Colonic mucosa (tissue), 4 donors: ENCODE measurements around the gene CHEK2. TPM values are rescaled to one million over a fixed set of nuclear protein-coding genes. Genes with fewer than 3 reads are reported as not detected.

ENCODE experiments used
- DNase-seq: peaks from one replicate; pipeline ENCODE4 v3.0.0-alpha.2; 2020
- H3K27ac ChIP-seq: fragments of 200-600 bp; one replicate; pipeline ENCODE4 v1.8.0; 2021
- H3K27me3 ChIP-seq: fragments of 200-600 bp; one replicate; pipeline ENCODE4 v1.8.0; 2021
- H3K36me3 ChIP-seq: fragments of 200-600 bp; one replicate; pipeline ENCODE4 v1.8.0; 2021
- H3K4me1 ChIP-seq: fragments of 200-600 bp; one replicate; pipeline ENCODE4 v1.8.0; 2021; ENCODE audit warnings: mild to moderate bottlenecking
- H3K4me3 ChIP-seq: fragments of 200-600 bp; one replicate; pipeline ENCODE4 v1.8.0; 2021
- H3K9ac ChIP-seq, 2 donors: one replicate each; pipeline ENCODE4 v1.7.0; 2013; ENCODE audit warnings: control low read depth in 2 of 2, low read depth in 2 of 2, low read length in 2 of 2
- H3K9me3 ChIP-seq: fragments of 200-600 bp; one replicate; pipeline ENCODE4 v1.8.0; 2021
- CTCF ChIP-seq: fragments of 200-600 bp; IDR thresholded peaks from one replicate; pipeline ENCODE4 v1.8.0; 2022; ENCODE audit warnings: antibody characterized with exemption, mild to moderate bottlenecking
- intact Hi-C: fragments of 100-400 bp; cut with DNase I; formaldehyde crosslinking; loops from one replicate; pipeline ENCODE4 v1.14.1; 2022
- total RNA-seq, 2 donors: library from RNA; stranded (reverse); fragmentation: NEBNext Ultra II Directional in 1 of 2; extraction: Animal tissue kit (Norgen Biotek cat#: 25700) in 1 of 2; gene quantifications; one replicate each; pipeline ENCODE4 v1.2.1, GENCODE V29; 2021
- donor health status: healthy.
- donor health status: DM: no; HTN: no; CAD: no.
- donor health status: DM: no; HTN: no; CAD: no.

CHEK2 gene
- total RNA-seq, 2 donors from 2014 or later = 12.2 to 36.0 TPM

GRCh38 chr22:28736301-28737155 is 5.1 kb downstream of the CHEK2 start:
- no peak for TF ChIP-seq CTCF

GRCh38 chr22:28734393-28734792 is 7.2 kb downstream of the CHEK2 start:
- H3K27me3 ChIP-seq = no peaks in the 10 kb centered on the region
- no peaks in the 10 kb centered on the region for H3K9me3 ChIP-seq
- H3K9ac ChIP-seq = no peak overlapping the region
- no peak for TF ChIP-seq CTCF
- H3K27ac ChIP-seq = no peak overlapping the region
- H3K4me1 ChIP-seq = no peaks in the 10 kb centered on the region
- no peaks in the 10 kb centered on the region for H3K36me3 ChIP-seq
- intact Hi-C loops = no loop called here
- no peak for DNase-seq
- H3K4me3 ChIP-seq = no peak overlapping the region

More at GRCh38 chr22:28736301-28737155, 5.1 kb downstream of the CHEK2 start:
- H3K9ac ChIP-seq = no peak overlapping the region
- intact Hi-C loops = no loop called here
- no peak overlapping the region for H3K27ac ChIP-seq
- H3K27me3 ChIP-seq = no peaks in the 10 kb centered on the region
- no peaks in the 10 kb centered on the region for H3K4me1 ChIP-seq
- no peaks in the 10 kb centered on the region for H3K9me3 ChIP-seq
- DNase-seq = no peak
- no peaks in the 10 kb centered on the region for H3K36me3 ChIP-seq
- H3K4me3 ChIP-seq = no peak overlapping the region

GRCh38 chr22:28730179-28730578 is 11.4 kb downstream of the CHEK2 start:
- no peaks in the 10 kb centered on the region for H3K27me3 ChIP-seq
- no peak overlapping the region for H3K27ac ChIP-seq
- intact Hi-C loops = no loop called here
- no peak overlapping the region for H3K4me3 ChIP-seq
- H3K36me3 ChIP-seq = no peaks in the 10 kb centered on the region
- no peak overlapping the region for H3K9ac ChIP-seq
- no peak for DNase-seq
- H3K4me1 ChIP-seq = no peaks in the 10 kb centered on the region
- H3K9me3 ChIP-seq = no peaks in the 10 kb centered on the region
- TF ChIP-seq CTCF = no peak

- Histone ChIP-seq H3K4me3 (no peak overlapping the region), H3K27me3 (no peaks in the 10 kb centered on the region), H3K9ac (no peak overlapping the region), H3K4me1 (no peaks in the 10 kb centered on the region), H3K27ac (no peak overlapping the region), H3K36me3 (no peaks in the 10 kb centered on the region), H3K9me3 (no peaks in the 10 kb centered on the region)
- intact Hi-C loops = no loop called here
- no peak for TF ChIP-seq CTCF
- no peak for DNase-seq
Measured at GRCh38 chr22:28728621-28729313, 12.9 kb downstream of the CHEK2 start.

GRCh38 chr22:28728002-28728401 is 13.6 kb downstream of the CHEK2 start:
- TF ChIP-seq CTCF = no peak
- Histone ChIP-seq H3K27me3 (no peaks in the 10 kb centered on the region), H3K9ac (no peak overlapping the region), H3K4me1 (no peaks in the 10 kb centered on the region), H3K9me3 (no peaks in the 10 kb centered on the region), H3K27ac (no peak overlapping the region), H3K4me3 (no peak overlapping the region), H3K36me3 (no peaks in the 10 kb centered on the region)
- DNase-seq = no peak
- intact Hi-C loops = no loop called here
